ENCODE results near the gene ZBTB45. TPM values are rescaled to one million over a fixed set of nuclear protein-coding genes. Genes with fewer than 3 reads are reported as not detected.

ZBTB45 gene
- total and polyA plus RNA-seq, 10 of the 15 experiments (the other 5 are each of a cell fraction or from before 2014, with no cell fraction given), result 0.29 to 17.2 (median 4.2) TPM

DNA sequence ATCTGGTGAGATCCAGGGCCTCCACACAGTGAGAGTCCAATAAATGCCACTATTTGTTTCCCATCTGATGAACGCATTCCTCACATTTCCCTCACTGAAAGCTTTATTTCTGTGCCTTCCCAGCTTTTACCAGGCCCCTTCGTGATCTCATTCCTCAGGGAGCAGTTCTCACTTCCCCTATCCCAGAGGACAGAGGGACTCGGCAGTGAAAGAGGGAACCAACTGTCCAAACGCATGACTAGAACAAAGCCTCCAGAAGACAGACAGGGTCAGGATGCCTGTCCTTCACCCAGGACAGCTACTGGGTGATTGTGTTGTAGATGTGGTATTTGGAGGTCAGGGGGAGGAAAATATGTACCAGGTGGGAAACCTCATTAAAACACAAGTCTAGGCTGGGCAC lies 2.0 kb upstream of the ZBTB45 start:
- no peak for DNase-seq (ENCODE audit: low read depth, low spot score)
- ChIA-PET RAD21 (ENCODE audit: unreplicated experiment) (interaction anchor here (0.9 to 4.0 kb wide), 6 partner anchors 23 to 194 kb away, joined by 3 to 50 read pairs (median 14); partner anchors contain the start of genes CHMP2A, TRIM28 and ZSCAN22), CTCF (interaction anchor here (0.8 to 4.2 kb wide), 7 partner anchors 23 to 293 kb away, joined by 3 to 67 read pairs (median 21); partner anchors contain the start of genes CHMP2A, TRIM28 and ZNF544), SMC1A (ENCODE audit: uncharacterized antibody, unreplicated experiment) (interaction anchor here (0.6 to 3.6 kb wide), 9 partner anchors 11 to 335 kb away, joined by 3 to 43 read pairs (median 7); partner anchors contain the start of genes MZF1, TRIM28 and UBE2M), POLR2A (interaction anchor here (0.6 to 3.0 kb wide), 9 partner anchors 22 to 215 kb away, joined by 3 to 24 read pairs (median 4); partner anchors contain the start of gene TRIM28)
- ATAC-seq, result no peak
- Histone ChIP-seq H3K9ac (ENCODE audit: control insufficient read depth, insufficient read depth, low read length) (no peak overlapping the region), H3K27me3 (replicated peaks in 1 of 2; ENCODE audit: control insufficient read depth in 2 of 2, insufficient read depth in 2 of 2, low read length in 1 of 2) (no peaks in the 10 kb centered on the region), H3K4me3 (no peak overlapping the region), H2AFZ (ENCODE audit: control insufficient read depth, low read depth, low read length) (no peak overlapping the region), H3K9me3 (replicated peaks; ENCODE audit: control insufficient read depth, insufficient read depth, low read length) (no peaks in the 10 kb centered on the region), H3K79me2 (ENCODE audit: control insufficient read depth, insufficient read depth, low read length) (peaks cover 23% of the 10 kb centered on the region), H3K4me1 (ENCODE audit: control insufficient read depth, insufficient read depth, low read length) (peaks cover 11% of the 10 kb centered on the region), H3K4me2 (ENCODE audit: control insufficient read depth, insufficient read depth) (no peak overlapping the region), H3K36me3 (ENCODE audit: control insufficient read depth in 2 of 2, insufficient read depth in 2 of 2, low read length in 1 of 2) (peaks cover 0 to 2% of the 10 kb centered on the region in 2 experiments; a peak in 2 of 4 replicates), H4K20me1 (ENCODE audit: control insufficient read depth, insufficient read depth) (no peaks in the 10 kb centered on the region), H3K27ac (ENCODE audit: control insufficient read depth, insufficient read depth) (no peak overlapping the region)
- no peak for FAIRE-seq
- TF ChIP-seq CHD4 (IDR thresholded peaks at IDR 0.05), result no peak
- TF ChIP-seq FOS (IDR thresholded peaks at IDR 0.05; ENCODE audit: borderline replicate concordance, extremely low read depth, insufficient read length), result no peak
- TF ChIP-seq ETV6 (conservative IDR thresholded peaks at IDR 0.05 in 1 of 2, IDR thresholded peaks at IDR 0.05 in 1 of 2; ENCODE audit: borderline replicate concordance in 1 of 2, low read depth in 1 of 2), result no peak
- no peak for TF ChIP-seq MEF2B (IDR thresholded peaks at IDR 0.05; ENCODE audit: partially characterized antibody, poor library complexity, severe bottlenecking)
- TF ChIP-seq FOXM1 (IDR thresholded peaks at IDR 0.05; ENCODE audit: low read depth, low read length), result no peak
- TF ChIP-seq STAT1 (conservative IDR thresholded peaks at IDR 0.05), result no peak
- TF ChIP-seq SMC3 (IDR thresholded peaks at IDR 0.05; ENCODE audit: borderline replicate concordance, low read length), result no peak
- no peak for TF ChIP-seq SIX5 (IDR thresholded peaks at IDR 0.05; ENCODE audit: low read depth, low read length, severe bottlenecking)
- TF ChIP-seq, protein P1, sequence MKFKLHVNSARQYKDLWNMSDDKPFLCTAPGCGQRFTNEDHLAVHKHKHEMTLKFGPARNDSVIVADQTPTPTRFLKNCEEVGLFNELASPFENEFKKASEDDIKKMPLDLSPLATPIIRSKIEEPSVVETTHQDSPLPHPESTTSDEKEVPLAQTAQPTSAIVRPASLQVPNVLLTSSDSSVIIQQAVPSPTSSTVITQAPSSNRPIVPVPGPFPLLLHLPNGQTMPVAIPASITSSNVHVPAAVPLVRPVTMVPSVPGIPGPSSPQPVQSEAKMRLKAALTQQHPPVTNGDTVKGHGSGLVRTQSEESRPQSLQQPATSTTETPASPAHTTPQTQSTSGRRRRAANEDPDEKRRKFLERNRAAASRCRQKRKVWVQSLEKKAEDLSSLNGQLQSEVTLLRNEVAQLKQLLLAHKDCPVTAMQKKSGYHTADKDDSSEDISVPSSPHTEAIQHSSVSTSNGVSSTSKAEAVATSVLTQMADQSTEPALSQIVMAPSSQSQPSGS (IDR thresholded peaks at IDR 0.05; ENCODE audit: low read length), result no peak
- TF ChIP-seq GABPA (IDR thresholded peaks at IDR 0.05; ENCODE audit: low read depth), result no peak
- WGBS (ENCODE audit: insufficient coverage, insufficient replicate concordance, low lambda C conversion rate, missing lambda C conversion rate), result 63% methylated on average over 4 of the region's 4 CpGs
- intact Hi-C loops (cut with micrococcal nuclease; ENCODE audit: unreplicated experiment) (no loop called here), in situ Hi-C loops (cut with MboI) (no loop called here)
- BruUV-seq (replicated peaks), result no TSS peak

Measured in GM12878 (cell line).